ENCODE measurements around the gene KIF25.

Gene KIF25

GRCh38 chr6:168013250-168013915, 15.9 kb downstream of the KIF25 start:
- H3K27ac ChIP-seq = no peak overlapping the region
- no peak overlapping the region for H3K4me3 ChIP-seq

- Histone ChIP-seq H3K27ac (peak overlapping the region in 1 of 21 experiments; percentile 11), H3K4me3 (no peak overlapping the region)
These were observed 17.0 kb downstream of the KIF25 start for GRCh38 chr6:168014428-168014827.

- H3K27ac ChIP-seq = no peak overlapping the region
- no peak overlapping the region for H3K4me3 ChIP-seq
These were observed 17.5 kb downstream of the KIF25 start for GRCh38 chr6:168015009-168015408.

GRCh38 chr6:168015482-168016175, 18.2 kb downstream of the KIF25 start:
- Histone ChIP-seq H3K27ac (no peak overlapping the region), H3K4me3 (no peak overlapping the region)

GRCh38 chr6:168016176-168016620, 18.7 kb downstream of the KIF25 start:
- Histone ChIP-seq H3K4me3 (no peak overlapping the region), H3K27ac (no peak overlapping the region)

- Histone ChIP-seq H3K27ac (peak overlapping the region in 2 of 21 experiments; percentile 1 to 44), H3K4me3 (no peak overlapping the region)
These were observed 19.5 kb downstream of the KIF25 start for GRCh38 chr6:168016721-168017525.

- Histone ChIP-seq H3K27ac (no peak overlapping the region), H3K4me3 (no peak overlapping the region)
These were observed 20.2 kb downstream of the KIF25 start for GRCh38 chr6:168017629-168018028.

- no peak overlapping the region for H3K4me3 ChIP-seq
- H3K27ac ChIP-seq = no peak overlapping the region
These were observed 21.2 kb downstream of the KIF25 start for GRCh38 chr6:168018664-168019063.

GRCh38 chr6:168020242-168020641, 22.8 kb downstream of the KIF25 start:
- H3K4me3 ChIP-seq = no peak overlapping the region
- H3K27ac ChIP-seq = no peak overlapping the region

GRCh38 chr6:168021581-168021980, 24.1 kb downstream of the KIF25 start:
- Histone ChIP-seq H3K4me3 (no peak overlapping the region), H3K27ac (no peak overlapping the region)

GRCh38 chr6:168022488-168023321, 25.2 kb downstream of the KIF25 start:
- Histone ChIP-seq H3K4me3 (no peak overlapping the region), H3K27ac (no peak overlapping the region)

- no peak overlapping the region for H3K4me3 ChIP-seq
- no peak overlapping the region for H3K27ac ChIP-seq
These were observed 27.6 kb downstream of the KIF25 start for GRCh38 chr6:168024951-168025510.

- Histone ChIP-seq H3K27ac (no peak overlapping the region), H3K4me3 (no peak overlapping the region)
These were observed 28.6 kb downstream of the KIF25 start for GRCh38 chr6:168025831-168026710.

- H3K4me3 ChIP-seq = no peak overlapping the region
- H3K27ac ChIP-seq = no peak overlapping the region
These were observed 29.5 kb downstream of the KIF25 start for GRCh38 chr6:168026925-168027324.

- Histone ChIP-seq H3K4me3 (no peak overlapping the region), H3K27ac (no peak overlapping the region)
These were observed 30.1 kb downstream of the KIF25 start for GRCh38 chr6:168027521-168027920.

GRCh38 chr6:168028181-168028580, 30.7 kb downstream of the KIF25 start:
- no peak overlapping the region for H3K27ac ChIP-seq

GRCh38 chr6:168029459-168030217, 32.2 kb downstream of the KIF25 start:
- no peak overlapping the region for H3K27ac ChIP-seq
- no peak overlapping the region for H3K4me3 ChIP-seq

More at GRCh38 chr6:168028181-168028580, 30.7 kb downstream of the KIF25 start:
- H3K4me3 ChIP-seq = no peak overlapping the region
